GM23248 (cell line): ENCODE results near the gene CAPN9.

Experiments
- EZH2 ChIP-seq: fragments of 200-600 bp; sonication (generic); IDR thresholded peaks from 2 replicates; pipeline ENCODE4 v1.6.1; 2018; ENCODE audit warnings: antibody characterized with exemption, mild to moderate bottlenecking; ENCODE audit not compliant: insufficient read depth, poor library complexity, severe bottlenecking
- EZH2phosphoT487 ChIP-seq: fragments of 200-600 bp; sonication (generic); IDR thresholded peaks from 2 replicates; pipeline ENCODE4 v1.6.1; 2018; ENCODE audit warnings: antibody characterized with exemption, moderate library complexity, mild to moderate bottlenecking, low read depth; ENCODE audit not compliant: insufficient read depth

GRCh38 chr1:230800891-230801840 is 54.0 kb downstream of the CAPN9 start:
- TF ChIP-seq EZH2, result no peak
- TF ChIP-seq EZH2phosphoT487, result no peak
